Ramos (cell line): ENCODE results near the gene LIPN.

Experiments
- in situ Hi-C: fragments of 300-500 bp; cut with MboI; formaldehyde crosslinking; loops from one replicate; pipeline ENCODE4 v1.14.3; 2022; ENCODE audit warnings: low sequenced_read_pairs; ENCODE audit not compliant: unreplicated experiment

Gene LIPN

DNA sequence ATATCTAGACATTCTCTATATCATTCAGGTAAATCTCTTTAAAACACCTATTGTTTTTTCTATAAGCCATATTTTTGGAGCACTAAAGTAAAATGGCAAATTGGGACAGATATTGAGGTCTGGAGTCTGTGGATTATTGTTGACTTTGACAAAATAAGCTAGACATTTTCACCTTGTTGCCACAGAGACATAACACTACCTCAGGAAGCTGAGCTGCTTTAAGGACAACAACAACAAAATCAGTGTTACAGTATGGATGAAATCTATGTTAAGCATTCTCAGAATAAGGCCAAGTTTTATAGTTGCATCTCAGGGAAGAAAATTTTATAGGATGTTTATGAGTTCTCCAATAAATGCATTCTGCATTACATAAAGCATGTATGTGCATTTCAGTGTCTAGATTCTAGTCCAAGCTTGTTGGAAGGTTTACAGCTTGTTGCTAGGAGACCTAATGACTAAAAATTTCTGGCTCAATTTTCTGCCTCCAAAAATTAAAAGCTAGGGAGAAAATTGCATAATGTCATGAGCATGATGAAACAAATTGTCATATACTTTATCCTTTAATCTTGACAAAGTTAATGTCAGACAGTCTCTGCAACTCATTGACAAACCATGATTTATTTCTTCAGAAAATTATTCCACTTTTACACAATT, 61.1 kb downstream of the LIPN start:
- in situ Hi-C loops, result no loop called here

DNA sequence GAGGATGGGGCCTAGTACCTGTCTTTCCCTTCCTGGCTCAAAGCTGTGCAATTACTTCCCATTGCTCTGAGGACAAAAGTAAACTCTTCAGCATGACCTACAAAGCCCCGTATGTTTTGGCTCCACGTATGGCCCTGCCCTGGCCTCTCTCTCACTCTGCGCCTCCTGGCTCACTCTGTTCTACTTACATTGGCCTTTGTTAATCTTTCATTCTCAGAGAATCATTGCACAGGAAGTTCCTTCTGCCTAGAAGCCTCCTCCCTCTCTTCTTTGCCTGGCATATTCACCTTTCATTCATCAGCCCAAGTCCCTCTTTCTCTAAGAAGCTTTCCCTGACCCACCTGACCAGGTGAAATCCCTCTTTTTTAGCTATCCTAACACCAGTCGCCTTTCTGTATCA, 66.6 kb downstream of the LIPN start:
- in situ Hi-C loops, result no loop called here

DNA sequence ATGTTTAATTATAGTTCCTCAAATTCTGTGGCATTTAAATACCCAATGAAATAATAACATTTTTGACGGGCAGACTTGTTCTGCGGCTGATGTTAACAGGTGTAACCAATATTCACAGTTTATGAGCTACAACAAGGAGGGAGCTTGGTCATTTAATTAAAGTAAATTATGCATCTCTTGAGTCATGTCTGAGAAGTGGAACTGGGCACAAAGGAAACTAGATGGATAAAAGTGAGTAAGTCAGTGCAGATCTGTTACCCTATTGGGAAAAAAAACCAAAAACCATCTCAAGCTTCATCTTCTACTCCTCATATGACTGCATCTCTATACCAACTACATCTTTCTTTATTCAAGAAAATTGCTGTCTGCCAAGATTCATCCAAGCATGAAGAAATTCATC, 67.9 kb downstream of the LIPN start:
- in situ Hi-C loops, result no loop called here

DNA sequence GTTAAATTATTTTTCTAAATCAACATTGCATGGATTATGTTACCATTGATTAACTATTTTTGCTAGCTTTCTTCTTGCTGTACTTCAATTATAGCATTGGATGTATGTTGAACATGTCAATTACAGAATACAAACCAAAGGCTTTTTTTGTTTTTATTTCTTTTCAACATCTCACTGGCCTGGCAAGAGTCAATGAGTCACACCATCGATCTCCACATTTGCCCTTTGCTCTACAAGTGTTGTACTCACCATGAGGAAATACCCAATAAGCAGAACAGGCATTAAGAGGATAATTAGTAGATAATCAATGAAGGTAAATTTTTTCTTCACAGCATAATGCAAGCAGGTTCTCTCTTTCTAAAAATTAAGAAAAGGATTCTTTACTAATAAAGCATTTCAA, 68.5 kb downstream of the LIPN start:
- in situ Hi-C loops, result no loop called here
